Activated CD8-positive, alpha-beta memory T cell treated with anti-CD3 and anti-CD28 coated beads, Interleukin-2, amount 50 U/mL, for 1 hour (primary cell): ENCODE measurements around the gene NACA2.
"Not testable (repeated sequence)": the region's sequence is repeated elsewhere in the genome, so short reads cannot be mapped to it uniquely, and the experiment has no call there.

ENCODE experiments used
- DNase-seq: peaks from one replicate; pipeline ENCODE4 v3.0.0-alpha.2; 2020; ENCODE audit errors: extremely low read depth

The NACA2 gene

DNA sequence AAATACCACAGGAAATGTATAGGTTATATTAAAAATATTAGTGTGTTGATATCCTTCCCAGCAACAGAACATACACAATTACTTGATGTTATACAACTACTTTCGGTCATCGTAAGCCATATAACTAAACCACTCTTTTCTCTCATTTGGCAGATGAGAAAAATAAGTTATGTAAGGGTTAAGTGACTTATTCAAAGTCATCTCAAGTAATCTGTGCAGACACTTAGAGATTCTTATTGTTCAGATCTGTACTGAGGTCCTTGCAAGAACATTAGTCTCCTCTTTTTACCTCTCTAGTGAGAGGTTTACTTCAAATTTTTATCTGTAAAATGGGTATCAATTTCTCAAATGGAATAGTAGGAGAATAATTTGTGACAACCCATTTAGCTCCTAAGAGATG, 15.0 kb downstream of the NACA2 start:
- DNase-seq: no peak

DNA sequence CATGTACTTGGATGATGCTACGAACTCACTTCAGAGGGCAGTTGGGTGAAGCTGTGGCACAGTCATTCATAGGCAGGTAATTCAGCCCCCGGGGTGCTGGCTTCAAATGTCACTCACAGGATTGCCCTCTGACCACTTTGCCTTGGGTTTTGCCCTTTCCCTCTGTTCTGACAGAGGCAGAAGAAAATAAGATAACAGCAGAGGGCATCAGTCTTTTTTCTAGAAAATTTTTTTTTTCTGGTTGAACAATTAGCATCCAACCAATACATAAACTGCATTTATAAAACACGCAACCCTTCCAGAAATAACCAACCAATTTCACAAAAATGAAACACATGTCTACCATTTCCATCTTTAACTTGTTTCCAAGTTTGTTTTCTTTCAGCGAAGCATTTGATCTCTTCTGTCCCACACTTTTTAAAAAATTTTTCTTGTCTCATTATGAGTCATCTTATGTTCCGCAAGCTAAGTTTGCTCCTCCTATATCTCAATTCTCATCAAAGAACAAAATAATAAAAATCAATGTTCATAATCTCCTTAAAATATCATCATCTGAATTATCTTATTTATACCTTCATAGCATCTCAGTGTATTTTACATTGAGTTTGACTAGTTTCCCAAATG, 15.6 kb downstream of the NACA2 start:
- no peak for DNase-seq

DNA sequence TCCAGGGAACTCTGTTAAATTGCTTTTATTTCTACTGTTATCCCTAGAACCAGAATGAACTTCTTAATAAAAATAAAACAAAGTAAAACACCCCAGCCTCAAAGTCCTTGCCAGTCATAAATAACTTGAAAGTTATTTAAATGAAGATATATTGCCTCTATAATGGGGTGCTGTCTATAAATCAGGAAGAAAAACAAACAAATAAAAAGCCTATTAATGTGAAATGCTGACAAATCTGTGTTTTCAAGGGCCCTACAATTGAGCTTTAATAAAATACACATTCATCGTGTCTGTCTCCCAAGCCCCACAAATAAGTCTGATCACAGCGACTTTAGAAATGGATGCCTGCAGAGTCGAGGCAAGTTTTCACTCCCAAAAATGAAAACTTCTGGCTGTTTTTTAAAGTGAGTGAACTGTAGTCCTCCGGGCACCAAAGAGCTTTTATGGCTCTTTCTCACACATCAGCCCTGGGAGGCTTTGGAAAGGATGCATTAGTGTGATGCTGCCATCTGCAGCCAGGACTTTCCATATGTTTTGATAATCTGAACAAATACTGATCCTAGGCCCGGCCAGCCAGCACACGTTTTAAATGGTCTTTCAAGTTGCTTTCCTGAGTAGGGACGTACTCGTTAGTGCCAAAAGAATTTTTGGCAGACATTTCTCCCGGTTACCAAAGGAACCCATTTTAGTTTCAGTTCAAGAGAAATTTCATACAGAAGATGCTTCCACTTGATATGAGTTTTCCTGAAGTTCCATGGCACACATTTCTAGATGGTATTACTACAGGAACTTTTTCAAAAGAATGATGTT, 16.3 kb downstream of the NACA2 start:
- no peak for DNase-seq

DNA sequence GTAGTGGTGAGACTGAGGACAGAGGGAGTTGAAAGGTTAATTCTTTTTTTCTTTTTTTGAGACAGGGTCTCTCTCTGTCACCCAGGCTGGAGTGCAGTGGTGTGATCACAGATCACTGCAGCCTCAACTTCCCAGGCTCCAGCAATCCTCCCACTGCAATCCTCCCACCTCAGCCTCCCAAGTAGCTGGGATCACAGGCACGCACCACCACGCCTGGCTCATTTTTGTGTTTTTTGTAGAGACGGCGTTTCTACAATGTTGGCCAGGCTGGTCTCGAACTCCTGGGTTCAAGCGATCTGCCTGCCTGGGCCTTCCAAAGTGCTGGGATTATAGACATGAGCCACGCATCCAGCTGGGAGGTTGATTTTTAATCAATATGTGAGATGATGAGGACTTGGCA, 18.5 kb downstream of the NACA2 start:
- not testable (repeated sequence) for DNase-seq

DNA sequence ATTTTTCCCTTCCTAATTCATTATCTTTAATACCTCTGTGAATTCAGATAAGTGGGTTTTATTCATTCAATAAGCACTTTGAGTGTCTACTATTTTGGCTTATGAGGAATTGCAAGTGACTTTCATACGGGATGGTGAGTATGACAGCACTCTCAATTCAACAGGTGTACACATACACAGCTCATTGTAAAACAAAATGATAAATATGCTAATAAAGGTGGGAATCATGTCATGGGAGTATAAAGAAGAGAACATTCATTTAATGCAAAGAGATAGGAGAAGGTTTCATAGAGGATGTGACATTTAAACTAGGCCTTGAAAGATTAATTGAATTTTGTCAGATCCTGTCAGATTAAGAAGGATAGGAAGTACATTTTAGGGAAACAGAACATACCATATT, 19.4 kb downstream of the NACA2 start:
- DNase-seq: no peak

DNA sequence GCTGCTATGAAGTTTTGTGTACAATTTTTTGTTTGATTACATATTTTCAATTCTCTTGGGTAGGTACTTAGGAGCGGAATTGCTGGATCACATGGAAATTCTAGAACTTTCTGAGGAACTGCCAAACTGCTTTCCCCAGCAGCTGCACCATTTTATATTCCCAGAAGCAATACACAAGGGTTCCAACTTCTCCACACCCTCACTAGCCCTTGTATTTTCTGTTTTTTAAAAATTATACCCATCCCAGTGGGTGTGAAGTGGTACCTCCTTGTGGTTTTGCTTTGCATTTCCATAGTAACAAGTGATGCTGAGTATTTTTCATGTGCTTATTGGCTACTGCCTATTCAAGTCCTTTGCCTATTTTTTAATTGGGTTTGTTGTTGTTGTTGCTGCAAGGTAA, 20.9 kb downstream of the NACA2 start:
- no peak for DNase-seq

DNA sequence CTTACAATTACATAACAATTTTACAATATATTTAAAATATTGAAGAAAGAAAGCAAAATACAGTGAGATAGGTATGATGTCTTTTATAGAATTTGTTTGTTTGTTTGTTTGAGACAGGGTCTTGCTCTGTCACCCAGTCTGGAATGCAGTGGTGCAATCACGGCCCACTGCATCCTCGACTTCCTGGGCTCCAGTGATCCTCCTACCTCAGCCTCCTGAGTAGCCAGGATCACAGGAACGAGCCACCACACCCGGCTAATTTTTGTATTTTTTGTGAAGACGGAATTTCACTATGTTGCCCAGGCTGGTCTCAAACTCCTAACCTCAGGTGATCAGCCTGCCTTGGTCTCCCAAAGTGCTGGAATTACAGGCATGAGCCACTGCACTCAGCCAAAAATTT, 21.5 kb downstream of the NACA2 start:
- DNase-seq: not testable (repeated sequence)

DNA sequence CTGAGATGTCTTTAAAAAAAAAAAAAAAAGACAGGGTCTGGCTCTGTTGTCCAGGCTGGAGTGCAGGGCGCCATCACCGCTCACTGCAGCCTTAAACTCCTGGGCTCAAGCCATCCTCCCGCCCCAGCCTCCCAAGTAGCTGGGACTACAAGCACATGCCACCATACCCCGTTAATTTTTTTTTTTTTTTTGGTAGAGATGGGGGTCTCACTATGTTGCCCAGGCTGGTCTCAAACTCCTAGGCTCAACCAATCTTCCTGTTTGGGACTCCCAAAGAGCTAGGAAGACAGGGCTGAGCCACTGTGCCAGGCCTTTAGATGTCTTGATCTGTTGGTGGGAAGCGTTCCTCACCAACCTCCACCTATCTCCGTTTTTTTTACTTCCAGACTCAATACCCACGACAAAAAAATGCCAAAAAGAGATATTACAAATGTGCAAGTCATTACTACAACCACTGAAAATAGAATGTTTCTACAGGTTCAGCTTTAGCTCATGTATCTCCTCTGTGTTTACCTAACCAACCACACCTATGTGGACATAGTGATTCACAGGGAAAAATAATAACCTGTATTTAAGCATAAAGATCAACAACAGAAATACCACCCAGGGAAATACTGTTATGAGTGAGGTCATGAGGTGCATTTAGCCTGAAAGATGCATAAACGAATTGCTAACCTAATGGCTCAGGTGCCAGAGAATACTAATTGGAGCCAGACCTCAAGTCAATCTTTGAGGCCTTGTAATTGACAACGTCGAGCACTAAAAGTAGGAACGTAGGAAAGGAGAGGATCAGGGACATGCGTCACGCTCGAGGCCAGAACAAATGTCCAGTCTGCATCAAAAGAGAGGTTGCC, 22.6 kb downstream of the NACA2 start:
- DNase-seq: no peak

DNA sequence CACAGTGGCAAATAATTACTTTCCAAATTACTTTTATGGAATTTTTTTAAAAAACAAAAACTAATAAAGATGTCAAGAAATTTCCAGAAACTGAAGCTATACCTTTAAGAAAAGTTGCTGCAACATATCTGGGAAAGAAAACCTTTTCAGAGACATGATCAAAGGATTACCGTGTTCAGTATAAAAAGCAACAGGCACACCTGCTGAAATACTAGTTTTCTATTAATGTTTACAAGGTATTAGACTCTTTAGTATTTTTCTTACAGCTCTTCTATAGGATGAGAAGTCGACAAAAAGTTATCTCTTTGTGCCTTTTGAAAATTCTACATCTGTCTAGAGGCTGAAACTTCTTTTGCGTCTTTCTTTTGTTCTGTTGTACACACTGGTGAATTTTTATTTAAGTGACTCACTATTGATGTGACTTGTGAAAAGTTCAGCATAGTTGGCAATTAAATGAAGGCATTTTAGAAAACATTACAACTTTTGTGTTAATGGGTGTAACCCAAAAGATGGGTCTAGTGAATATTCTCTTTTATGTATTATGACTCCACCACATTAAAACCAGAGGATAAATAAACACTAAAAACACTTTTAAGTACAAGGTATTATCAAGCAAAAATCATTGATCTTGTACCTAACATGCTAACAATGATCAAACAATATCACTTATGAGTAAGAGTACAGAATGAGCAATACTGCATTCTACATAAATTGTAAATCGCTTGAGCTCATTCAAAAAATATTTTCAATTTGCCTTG, 23.8 kb downstream of the NACA2 start:
- DNase-seq: no peak

DNA sequence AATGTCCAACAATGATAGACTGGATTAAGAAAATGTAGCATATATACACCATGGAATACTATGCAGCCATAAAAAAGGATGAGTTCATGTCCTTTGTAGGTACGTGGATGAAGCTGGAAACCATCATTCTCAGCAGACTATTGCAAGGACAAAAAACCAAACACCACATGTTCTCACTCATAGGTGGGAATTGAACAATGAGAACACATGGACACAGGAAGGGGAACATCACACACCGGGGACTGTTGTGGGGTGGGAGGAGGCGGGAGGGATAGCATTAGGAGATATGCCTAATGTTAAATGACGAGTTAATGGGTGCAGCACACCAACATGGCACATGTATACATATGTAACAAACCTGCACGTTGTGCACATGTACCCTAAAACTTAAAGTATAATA, 24.6 kb downstream of the NACA2 start:
- not testable (repeated sequence) for DNase-seq

DNA sequence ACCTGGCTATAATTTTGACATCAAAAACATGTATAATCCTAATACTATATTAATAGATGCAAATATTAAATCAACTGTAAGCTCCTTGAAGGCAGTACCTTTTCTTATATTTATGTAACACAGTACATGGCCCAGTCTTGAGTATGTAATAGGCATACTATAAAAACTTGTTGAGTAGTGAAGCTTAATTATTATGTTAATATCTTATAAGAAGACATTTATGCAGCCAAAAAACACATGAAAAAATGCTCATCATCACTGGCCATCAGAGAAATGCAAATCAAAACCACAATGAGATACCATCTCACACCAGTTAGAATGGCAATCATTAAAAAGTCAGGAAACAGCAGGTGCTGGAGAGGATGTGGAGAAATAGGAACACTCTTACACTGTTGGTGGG, 25.2 kb downstream of the NACA2 start:
- DNase-seq: not testable (repeated sequence)

DNA sequence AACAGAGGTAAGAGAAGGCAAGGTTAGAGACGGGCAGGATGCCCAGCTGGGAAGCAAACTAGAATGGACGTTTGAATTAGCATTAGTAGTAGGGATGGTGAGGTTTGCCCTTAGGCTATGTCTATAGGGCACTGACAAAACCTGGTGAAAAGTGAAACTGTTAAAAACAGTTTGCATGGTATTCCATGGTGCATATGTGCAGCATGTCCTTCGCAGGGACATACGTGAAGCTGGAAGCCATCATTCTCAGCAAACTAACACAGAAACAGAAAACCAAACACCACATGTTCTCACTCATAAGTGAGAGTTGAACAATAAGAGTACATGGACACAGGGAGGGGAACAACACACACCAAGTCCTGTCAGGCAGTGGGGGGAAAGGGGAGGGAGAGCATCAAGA, 25.8 kb downstream of the NACA2 start:
- no peak for DNase-seq

DNA sequence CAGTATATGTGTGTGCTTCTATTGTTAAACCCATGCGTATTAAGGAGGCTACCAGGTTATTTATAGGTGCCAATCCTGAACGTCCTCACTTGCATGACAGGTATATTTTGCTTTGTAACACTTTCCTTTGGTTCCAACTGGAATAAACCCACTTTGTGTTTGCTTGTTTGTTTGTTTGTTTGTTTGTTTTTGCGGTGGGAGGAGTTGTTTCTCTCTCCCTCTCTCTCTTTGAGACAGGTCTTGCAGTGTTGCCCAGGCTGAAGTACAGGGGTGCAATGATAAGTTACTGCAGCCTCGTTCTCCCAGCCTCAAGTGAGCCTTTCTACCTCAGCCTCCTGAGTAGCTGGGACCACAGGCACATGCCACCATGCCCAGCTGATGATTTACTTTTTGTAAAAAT, 28.7 kb downstream of the NACA2 start:
- DNase-seq: no peak

DNA sequence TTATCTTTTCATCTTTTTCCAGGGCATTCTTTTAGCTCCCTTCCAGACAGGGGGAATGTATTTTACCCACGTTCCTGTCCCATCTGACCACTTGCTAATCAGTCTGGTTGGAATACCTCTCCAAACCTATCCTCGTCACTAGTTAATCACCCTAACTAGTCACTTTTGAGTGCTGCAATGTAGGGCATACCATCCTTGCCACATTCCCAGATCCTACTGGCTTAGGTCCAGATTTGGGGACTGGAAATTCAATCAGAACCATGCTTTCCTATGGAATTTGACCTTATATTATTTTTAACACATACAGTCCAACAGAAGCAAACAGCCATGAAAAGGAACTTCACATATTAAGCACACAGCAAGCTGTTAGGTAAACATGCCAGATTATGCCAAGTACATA, 29.7 kb downstream of the NACA2 start:
- no peak for DNase-seq

DNA sequence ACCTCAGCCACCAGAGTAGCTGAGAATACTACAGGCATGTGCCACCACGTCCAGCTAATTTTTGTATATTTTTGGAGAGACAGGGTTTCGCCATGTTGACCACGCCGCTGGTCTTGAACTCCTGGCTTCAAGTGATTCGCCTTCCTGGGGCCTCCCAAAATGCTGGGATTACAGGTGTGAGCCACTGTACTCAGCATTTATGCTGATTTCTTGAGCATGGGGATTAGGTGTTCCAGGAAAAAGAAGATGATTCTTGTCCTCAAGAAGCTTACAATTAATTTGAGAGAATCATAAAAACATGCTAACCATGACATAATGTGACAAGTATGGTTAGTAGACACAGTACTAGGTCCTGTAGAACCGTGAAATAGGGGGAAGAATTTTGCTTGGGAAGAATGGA, 30.9 kb downstream of the NACA2 start:
- no peak for DNase-seq

DNA sequence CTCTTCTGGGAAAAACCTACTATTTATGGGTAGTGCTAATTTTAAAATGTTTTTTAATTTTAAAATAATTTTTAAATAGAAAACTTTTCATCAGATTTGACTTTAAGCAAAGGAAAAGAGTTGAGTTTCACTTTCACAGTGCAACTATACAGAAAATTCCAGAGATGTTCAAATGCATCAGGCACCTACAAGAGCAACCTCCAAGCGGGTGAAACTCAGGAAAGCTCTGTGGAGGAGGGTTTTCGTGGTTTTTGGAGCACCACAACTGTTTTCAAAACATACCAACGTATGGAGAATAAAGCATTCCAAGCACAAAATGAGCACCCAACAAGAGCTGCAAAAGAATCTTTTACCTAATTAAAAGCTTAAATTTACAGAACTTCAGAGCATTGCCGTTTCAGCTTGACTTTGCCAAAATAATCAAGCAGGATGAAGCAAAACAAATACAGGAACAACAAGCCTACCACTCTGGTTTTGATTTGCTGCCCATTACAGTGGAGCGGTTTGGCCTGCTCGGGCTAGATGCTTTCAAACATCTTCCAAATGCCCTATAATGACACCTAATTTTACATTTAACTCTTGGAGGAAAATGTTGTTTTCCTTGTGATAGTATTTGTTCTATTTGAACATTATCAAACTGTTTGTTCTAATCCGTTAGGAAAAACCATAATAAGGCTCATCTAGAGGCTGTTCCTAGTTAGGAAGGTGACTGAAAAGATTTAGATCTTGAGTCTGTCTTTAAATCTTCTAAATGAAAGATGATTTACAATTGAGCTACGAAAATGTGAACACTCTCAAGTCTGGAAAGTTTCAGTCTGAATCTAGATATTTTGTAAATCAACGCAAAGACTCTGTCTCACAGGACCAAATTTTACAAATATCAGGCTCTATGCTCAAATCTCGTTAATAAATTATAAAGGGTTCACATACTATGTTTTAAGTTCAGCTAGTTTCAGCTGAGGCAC, 34.5 kb downstream of the NACA2 start:
- DNase-seq: no peak

DNA sequence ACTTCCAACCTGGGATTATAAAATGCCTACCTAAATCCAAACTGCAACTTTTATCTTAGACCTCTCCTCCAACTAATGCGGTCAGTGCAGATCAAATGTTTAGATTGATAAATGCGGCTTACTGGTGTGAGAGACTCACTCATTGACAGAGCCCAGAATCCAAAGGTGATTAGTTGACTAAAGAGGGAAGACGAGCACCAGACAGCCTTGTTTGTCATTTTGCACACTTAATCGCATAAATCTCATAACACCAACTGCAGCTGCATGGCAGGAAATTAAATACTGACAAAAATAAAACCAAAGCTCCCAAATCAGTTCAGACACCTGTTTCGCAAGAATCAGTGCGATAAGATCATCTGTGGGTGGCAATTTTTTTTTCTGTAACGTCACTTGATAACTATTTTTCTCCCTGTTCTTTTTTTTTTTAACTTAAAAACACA, 35.9 kb downstream of the NACA2 start:
- DNase-seq: no peak

DNA sequence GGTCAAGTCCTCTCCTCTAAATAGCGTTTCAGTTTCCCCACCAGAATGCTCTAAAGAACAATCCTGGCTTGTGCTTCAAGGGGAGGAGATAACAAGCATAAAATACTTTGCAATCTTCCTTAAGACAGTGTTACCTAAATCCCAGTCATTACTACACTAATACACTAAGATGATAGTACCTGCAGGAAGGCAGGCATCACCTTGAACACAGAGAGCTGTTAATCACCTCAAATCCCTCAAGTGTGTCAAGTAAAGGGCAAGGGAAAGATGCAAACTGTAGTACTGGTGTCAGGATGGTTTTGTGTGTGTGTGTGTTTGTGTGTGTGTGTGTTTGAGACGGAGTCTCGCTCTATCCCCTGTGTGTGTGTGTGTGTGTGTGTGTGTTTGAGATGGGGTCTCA, 36.8 kb downstream of the NACA2 start:
- DNase-seq: no peak

DNA sequence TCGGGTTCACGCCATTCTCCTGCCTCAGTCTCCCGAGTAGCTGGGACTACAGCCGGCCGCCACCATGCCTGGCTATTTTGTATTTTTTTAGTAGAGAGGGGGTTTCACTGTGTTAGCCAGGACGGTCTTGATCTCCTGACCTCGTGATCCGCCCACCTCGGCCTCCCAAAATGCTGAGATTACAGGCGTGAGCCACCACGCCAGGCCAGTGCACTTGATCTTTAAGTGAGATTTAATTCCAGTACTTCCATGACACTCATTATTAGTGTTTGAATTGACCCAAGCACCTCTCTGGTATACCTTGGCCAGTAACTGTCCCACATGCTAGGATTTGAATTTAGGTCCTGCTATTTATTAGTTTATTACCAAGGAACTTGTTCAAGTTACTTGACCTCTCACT, 38.5 kb downstream of the NACA2 start:
- DNase-seq: not testable (repeated sequence)

DNA sequence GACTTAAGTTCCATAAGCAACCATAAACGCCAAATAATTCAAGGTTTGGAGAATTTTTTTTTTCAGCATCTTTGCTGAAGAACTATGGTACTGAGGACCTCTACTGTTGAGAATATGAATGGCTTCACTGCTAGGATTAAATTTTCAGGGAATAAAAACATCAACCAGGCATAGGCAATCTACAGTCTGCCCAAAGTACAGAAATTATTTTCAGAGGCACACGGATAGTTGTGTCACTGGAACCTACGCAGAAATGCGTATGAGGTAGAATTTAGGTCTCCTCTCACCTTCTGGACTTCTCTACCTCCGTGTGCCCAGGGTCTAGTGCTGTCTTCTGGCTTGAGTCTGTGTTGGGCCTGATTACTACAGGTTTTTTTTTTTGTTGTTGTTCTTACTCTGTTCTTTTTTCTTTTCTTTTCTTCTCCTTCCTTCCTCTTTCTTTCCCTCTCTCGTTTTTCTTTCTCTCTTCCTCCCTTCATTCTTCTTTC, 39.7 kb downstream of the NACA2 start:
- no peak for DNase-seq

DNA sequence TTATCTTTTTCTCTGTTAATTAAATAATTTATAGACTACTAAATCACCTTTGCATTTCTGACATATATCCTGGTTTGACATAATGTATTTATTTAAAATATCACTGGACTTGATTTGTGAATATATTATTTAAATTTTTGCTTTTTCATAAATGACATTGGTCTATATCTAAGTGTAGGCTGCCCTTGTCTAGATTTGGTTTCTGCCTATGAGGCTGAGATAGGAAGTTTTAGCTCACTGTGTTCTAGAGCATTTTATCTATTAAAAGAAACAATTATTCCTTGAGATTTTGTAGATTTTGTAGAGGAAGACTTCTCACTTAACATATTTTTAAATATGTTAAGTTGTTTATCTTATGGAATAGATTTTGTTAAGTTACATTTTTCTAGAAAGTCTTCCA, 43.9 kb downstream of the NACA2 start:
- no peak for DNase-seq
